CD1c-positive myeloid dendritic cell (primary cell): ENCODE data around the gene DGCR6L.
"Not testable (repeated sequence)": the region's sequence is repeated elsewhere in the genome, so short reads cannot be mapped to it uniquely, and the experiment has no call there.

Experiments used
- DNase-seq: peaks from one replicate; pipeline ENCODE4 v3.0.0-alpha.2; 2016; ENCODE audit errors: extremely low spot score

DGCR6L gene

DNA sequence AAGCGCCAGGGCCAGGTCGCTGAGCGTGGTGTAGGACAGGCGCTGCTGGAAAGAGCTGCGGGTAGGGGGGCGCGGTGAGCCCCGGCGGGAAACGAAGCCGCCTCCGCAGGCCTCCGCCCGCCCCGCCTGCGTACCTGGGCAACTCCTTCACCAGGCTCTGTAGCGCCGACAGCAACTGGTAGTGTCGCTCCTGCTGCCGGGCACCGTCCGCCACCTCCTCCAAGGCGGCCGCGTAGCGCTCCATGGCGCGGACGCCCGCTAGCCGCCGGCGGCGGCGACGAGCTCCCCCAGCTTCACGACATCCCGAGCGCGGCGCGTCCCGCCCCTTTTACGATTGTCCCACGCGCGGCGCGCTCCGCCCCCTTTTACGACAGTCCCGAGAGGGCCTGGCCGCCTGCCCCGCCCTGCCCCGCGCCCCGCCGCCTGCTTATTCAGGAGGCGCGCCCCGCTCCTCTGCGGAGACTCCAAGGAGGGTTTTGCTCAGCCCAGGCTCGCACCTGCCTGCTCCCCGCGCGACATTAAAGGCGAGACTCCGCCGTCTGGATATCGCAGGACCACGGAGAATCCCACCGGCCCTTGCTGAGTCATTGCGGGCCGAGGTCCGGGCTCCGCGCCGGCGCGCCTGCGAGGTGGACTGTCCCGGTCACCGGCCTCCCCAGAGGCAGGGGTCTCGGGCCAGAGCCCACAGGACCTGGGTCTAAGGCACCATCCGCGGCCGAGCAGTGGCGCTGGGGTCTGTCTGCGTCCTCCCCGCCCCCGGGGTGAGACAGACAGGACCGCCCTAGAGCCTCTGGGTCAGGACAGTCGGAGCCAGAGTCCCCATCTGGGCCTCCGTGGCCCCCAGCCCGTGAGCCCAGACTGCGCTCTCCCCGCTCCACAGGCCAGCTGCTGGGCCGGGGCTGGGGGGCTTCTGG, at the start of gene DGCR6L:
Gene DGCR6L (minus strand): TSS at position 316 of the 914 bp plus-strand sequence. CDS start 72 bp downstream, at position 244.
- peak; percentile 98 for DNase-seq

DNA sequence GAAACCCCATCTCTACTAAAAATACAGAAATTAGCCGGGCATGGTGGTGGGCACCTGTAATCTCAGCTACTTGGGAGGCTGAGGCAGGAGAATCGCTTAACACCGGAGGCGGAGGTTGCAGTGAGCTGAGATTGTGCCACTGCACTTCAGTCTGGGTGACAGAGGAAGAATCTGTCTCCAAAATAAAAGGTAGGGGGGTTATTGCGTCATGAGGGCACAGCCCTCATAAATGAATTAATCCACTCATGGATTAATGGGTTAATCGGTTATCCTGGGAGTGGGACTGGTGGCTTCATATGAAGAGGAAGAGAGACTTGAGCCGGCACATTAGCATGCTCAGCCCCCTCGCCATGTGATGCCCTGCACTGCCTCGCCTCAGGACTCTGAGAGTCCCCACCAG, 49.0 kb upstream of the DGCR6L start:
- DNase-seq = not testable (repeated sequence)

DNA sequence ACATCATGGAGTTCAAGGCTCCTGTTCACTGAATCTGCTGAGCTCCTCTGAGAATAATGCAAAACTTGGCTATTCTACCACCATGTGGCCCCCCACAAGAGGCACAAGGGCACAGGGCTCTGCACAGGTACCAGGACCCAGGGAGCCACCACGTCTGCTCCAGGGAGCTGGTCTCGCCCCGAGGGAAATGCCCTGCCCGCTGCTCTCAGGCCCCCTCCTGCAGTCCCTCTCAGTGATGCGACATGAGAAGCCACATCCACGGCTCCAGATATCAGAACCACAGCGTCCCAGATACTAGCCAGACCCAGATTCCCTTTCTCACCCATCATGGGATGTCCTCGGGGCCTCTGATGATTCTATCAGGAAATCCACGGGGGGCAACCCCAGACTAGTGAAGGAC, 47.0 kb upstream of the DGCR6L start:
- DNase-seq = not testable (repeated sequence)

DNA sequence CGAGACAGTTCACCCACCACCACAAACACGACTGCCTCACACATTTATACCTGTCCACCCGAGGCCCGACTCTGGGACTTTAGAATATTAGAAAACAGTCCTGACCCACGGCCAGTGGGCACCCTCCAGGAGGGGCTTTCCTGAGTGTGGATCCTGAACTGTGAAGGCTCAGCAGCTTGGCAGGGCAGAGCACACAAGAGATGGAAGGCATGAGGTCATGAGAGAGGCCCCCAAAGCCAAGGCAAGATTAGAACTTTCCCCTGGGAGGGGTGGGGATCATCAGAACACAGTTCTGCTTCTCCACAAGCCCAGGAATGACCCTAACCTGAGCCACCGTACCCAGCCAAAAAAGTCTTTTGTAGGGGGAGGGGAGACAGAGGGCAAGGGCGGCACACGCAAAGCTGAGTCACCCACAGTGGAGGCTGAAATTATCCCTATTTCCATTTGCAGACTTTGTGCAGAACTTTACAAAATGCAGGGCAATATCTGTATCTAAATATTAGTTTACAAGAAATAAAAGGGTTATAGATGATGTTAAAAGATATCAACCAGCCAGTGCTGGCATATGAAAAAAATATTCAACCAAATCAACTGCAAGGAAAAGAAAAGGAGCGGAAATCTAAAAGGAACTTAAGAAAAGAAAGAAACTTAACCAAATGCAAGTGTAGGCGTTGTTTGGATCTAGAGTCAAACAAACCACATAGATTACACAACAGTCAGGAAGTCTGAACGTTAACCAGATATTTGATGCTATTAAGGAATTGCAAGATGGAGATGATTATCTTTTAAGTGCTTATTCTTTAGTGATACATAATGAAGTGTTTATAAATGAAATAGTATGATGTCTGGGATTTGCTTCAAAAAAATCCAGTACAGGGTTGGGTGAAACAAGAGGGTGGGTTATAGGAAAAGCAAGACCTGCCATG, 44.7 kb upstream of the DGCR6L start:
- peak; percentile 40 for DNase-seq

- DNase-seq = not testable (repeated sequence)
Observed at GRCh38 chr22:20362403-20362802, 42.5 kb upstream of the DGCR6L start.

- DNase-seq = not testable (repeated sequence)
Observed at GRCh38 chr22:20361752-20362229, 41.9 kb upstream of the DGCR6L start.

DNA sequence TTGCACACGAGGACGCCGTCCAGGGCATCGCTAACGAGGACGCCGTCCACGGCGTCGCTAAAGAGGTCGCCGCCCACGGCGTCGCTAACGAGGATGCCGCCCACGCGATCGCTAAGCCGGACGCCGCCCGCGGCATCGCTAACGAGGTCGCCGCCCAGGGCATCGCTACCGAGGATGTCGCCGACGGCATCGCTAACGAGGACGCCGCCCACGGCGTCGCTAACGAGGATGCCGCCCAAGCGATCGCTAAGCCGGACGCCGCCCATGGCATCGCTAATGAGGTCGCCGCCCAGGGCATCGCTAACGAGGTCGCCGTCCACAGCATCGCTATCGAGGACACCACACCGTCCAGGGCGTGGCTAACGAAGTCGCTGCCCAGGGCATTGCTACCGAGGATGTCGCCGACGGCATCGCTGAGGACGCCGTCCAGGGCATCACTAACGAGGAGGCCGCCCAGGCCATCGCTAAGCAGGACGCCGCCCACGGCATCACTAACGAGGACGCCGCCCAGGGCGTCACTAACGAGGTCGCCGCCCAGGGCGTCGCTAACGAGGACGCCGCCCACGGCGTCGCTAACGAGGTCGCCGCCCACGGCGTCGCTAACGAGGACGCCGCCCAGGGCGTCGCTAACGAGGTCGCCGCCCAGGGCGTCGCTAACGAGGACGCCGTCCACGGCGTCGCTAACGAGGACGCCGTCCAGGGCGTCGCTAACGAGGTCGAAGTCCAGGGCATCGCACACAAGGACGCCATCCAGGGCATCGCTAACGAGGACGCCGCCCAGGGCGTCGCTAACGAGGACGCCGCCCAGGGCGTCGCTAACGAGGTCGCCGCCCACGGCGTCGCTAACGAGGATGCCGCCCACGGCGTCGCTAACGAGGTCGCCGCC, 41.2 kb upstream of the DGCR6L start:
- DNase-seq = not testable (repeated sequence)

GRCh38 chr22:20360261-20360660, 40.4 kb upstream of the DGCR6L start:
- not testable (repeated sequence) for DNase-seq

GRCh38 chr22:20358503-20359239, 38.8 kb upstream of the DGCR6L start:
- not testable (repeated sequence) for DNase-seq

- not testable (repeated sequence) for DNase-seq
Observed at GRCh38 chr22:20357967-20358366, 38.1 kb upstream of the DGCR6L start.

- not testable (repeated sequence) for DNase-seq
Observed at GRCh38 chr22:20356906-20357305, 37.0 kb upstream of the DGCR6L start.

GRCh38 chr22:20355939-20356636, 36.2 kb upstream of the DGCR6L start:
- DNase-seq = not testable (repeated sequence)

DNA sequence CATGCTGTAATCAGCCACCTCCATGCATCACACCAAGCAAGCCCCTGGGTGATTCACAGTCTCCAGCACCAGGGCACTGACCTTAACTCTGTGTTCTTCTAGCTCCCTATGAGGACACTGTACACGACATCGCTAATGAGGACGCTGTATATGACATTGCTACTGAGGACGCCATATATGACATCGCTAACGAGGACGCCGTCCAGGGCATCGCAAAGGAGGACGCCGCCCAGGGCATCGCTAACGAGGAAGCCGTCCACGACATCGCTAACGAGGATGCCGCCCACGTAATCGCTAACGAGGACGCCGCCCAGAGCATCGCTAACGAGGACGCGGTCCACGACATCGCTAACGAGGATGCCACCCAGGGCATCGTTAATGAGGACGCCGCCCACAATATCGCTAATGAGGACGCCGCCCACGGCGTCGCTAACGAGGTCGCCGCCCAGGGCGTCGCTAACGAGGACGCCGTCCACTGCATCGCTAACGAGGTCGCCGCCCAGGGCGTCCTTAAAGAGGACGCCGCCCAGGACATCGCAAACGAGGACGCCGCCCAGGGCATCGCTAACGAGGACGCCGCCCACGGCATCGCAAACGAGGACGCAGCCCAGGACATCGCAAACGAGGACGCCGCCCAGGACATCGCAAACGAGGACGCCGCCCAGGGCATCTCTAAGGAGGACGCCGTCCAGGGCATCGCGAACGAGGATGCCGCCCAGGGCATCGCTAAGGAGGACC, 34.5 kb upstream of the DGCR6L start:
- no peak for DNase-seq

DNA sequence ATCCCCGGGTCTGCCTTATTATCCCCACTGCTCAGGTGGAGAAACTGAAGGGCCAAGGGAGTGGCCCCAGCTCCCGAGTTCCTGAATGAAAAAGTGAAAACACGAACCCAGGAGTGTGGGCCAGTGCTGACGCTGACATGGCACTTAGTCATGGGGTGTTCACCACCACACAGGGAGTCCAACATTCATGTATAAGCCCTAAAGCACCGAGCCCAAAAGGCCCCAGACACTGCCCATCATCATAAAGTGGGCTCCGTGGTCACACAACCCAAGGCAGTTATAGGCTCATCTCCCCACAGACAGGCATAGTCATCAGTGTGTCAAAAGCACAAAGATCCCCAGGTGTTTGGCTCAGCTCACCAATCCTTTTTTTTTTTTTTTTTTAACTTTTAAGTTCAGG, 32.7 kb upstream of the DGCR6L start:
- not testable (repeated sequence) for DNase-seq

- DNase-seq = not testable (repeated sequence)
Observed at GRCh38 chr22:20346553-20346952, 26.7 kb upstream of the DGCR6L start.

- not testable (repeated sequence) for DNase-seq
Observed at GRCh38 chr22:20338291-20338690, 18.4 kb upstream of the DGCR6L start.

DNA sequence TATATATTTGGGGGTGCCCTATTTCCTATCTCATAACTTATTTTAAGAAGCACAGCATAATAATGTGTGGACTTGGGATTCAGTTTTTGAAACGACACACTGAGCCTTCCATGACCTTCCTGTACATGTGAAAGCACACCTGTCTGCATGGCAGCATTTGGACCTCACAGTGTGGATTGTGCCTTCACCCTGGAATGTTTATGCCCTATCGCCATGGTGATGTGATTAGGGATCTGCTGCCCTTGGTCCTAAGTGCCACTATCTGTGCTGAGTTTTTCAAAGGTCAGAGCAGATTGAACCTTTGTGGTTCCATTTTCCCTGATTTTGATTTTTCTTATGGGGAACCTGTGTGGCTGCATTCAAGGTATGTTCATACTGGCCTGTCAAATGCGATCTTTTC, 17.9 kb upstream of the DGCR6L start:
- not testable (repeated sequence) for DNase-seq

GRCh38 chr22:20336561-20336960, 16.7 kb upstream of the DGCR6L start:
- not testable (repeated sequence) for DNase-seq

- not testable (repeated sequence) for DNase-seq
Observed at GRCh38 chr22:20328569-20328930, 8.7 kb upstream of the DGCR6L start.
